HG03108 (cell line): ENCODE results near the gene TIFAB.
A peak's percentile ranks its signal among the peaks of the same experiment; 100 is the strongest.

Source experiments
- ATAC-seq: cut with Tn5 transposase; IDR thresholded peaks from one replicate; pipeline ENCODE4 v1.9.1; 2021; ENCODE audit warnings: moderate library complexity; ENCODE audit not compliant: unreplicated experiment

The TIFAB gene

GRCh38 chr5:135428586-135428985 lies 23.6 kb downstream of the TIFAB start:
- no peak for ATAC-seq

GRCh38 chr5:135426102-135427082 lies 25.8 kb downstream of the TIFAB start:
- ATAC-seq = no peak

- ATAC-seq = no peak
Observed at GRCh38 chr5:135425641-135426040, 26.5 kb downstream of the TIFAB start.

- no peak for ATAC-seq
Observed at GRCh38 chr5:135423846-135424168, 28.3 kb downstream of the TIFAB start.

GRCh38 chr5:135423146-135423845 lies 28.9 kb downstream of the TIFAB start:
- ATAC-seq = no peak

- ATAC-seq = no peak
Observed at GRCh38 chr5:135422419-135422818, 29.7 kb downstream of the TIFAB start.

- no peak for ATAC-seq
Observed at GRCh38 chr5:135417083-135417482, 35.1 kb downstream of the TIFAB start.

- ATAC-seq = no peak
Observed at GRCh38 chr5:135405082-135405481, 47.1 kb downstream of the TIFAB start.

- ATAC-seq = no peak
Observed at GRCh38 chr5:135402031-135402430, 50.1 kb downstream of the TIFAB start.

- ATAC-seq = no peak
Observed at GRCh38 chr5:135400866-135401265, 51.3 kb downstream of the TIFAB start.

- ATAC-seq = no peak
Observed at GRCh38 chr5:135399794-135400542, 52.2 kb downstream of the TIFAB start.

- ATAC-seq = peak; percentile 82
Observed at GRCh38 chr5:135398855-135399793, 53.0 kb downstream of the TIFAB start, which contains the start of gene MACROH2A1. TSS of gene MACROH2A1 (minus strand) at chr5:135399231. CDS start at chr5:135389093, 10,138 bp downstream.

- ATAC-seq = peak; percentile 30
Observed at GRCh38 chr5:135398160-135398854, 53.8 kb downstream of the TIFAB start.
